ENCODE data around the gene DMD. TPM values are rescaled to one million over a fixed set of nuclear protein-coding genes. Genes with fewer than 3 reads are reported as not detected.

Gene DMD
- total and polyA plus RNA-seq, 2 of the 8 experiments (the other 6 are each of a cell fraction or from before 2014, with no cell fraction given): 4.8 to 7.4 TPM

DNA sequence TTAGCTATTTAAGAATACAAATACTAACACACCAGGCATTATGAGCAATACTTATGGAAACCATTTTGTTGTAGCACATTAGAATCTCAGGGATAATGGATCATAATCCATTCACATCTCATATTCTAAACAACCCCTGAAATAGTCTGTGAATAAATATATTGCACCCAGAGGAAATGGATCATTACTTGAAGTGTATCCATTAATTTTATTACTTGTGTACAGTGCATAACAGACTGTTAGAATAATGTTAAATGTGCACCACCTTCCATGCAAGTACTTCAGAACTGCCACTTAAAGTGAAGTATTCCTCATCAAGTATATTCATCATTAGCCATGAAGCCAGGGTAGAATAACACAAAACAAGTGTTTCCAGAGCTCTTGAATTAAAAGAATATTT lies 715.5 kb downstream of the DMD start:
- TF ChIP-seq HDAC6 (IDR thresholded peaks at IDR 0.05; ENCODE audit: low read depth, low read length): no peak
- no peak for TF ChIP-seq GTF2F1 (IDR thresholded peaks at IDR 0.05; ENCODE audit: borderline replicate concordance, low read depth, low read length)
- no peak for TF ChIP-seq CBX5 (IDR thresholded peaks at IDR 0.05; ENCODE audit: low read depth, low read length)
- TF ChIP-seq, protein P1, sequence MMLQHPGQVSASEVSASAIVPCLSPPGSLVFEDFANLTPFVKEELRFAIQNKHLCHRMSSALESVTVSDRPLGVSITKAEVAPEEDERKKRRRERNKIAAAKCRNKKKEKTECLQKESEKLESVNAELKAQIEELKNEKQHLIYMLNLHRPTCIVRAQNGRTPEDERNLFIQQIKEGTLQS (IDR thresholded peaks at IDR 0.05; ENCODE audit: insufficient read depth, low read depth, low read length): no peak
- TF ChIP-seq SP4 (IDR thresholded peaks at IDR 0.05; ENCODE audit: low read length): no peak
- no peak for TF ChIP-seq SIRT6 (IDR thresholded peaks at IDR 0.05; ENCODE audit: low read length)
- no peak for TF ChIP-seq RXRA (IDR thresholded peaks at IDR 0.05; ENCODE audit: insufficient read depth, low read depth, low read length)
- no peak for TF ChIP-seq YY1 (IDR thresholded peaks at IDR 0.05; ENCODE audit: low read depth, low read length)
- TF ChIP-seq KDM1A (IDR thresholded peaks at IDR 0.05; ENCODE audit: borderline replicate concordance, low read length): no peak
- no peak for TF ChIP-seq SRF (IDR thresholded peaks at IDR 0.05; ENCODE audit: low read depth, low read length)
- no peak for TF ChIP-seq CBX8 (IDR thresholded peaks at IDR 0.05; ENCODE audit: borderline replicate concordance, low read depth, low read length)
- TF ChIP-seq BCL11A (IDR thresholded peaks at IDR 0.05; ENCODE audit: low read depth in 2 of 2, low read length in 2 of 2): no peak
- TF ChIP-seq CREB1 (IDR thresholded peaks at IDR 0.05): no peak
- Histone ChIP-seq H3K9me3 (ENCODE audit: insufficient read depth in 2 of 2, low read depth in 1 of 2, low read length in 1 of 2) (no peaks in the 10 kb centered on the region), H4K5ac (ENCODE audit: insufficient read length, low read depth, low read length) (no peak overlapping the region), H3K23me2 (ENCODE audit: low read depth, low read length) (no peaks in the 10 kb centered on the region), H3K56ac (replicated peaks; ENCODE audit: insufficient read length, low read depth, low read length) (no peak overlapping the region), H2BK5ac (ENCODE audit: low read depth, low read length) (no peak overlapping the region), H3K79me2 (ENCODE audit: control insufficient read depth in 1 of 2, insufficient read depth in 2 of 2, low read length in 2 of 2) (no peaks in the 10 kb centered on the region), H3K9ac (replicated peaks in 1 of 4; ENCODE audit: extremely low read depth in 1 of 4, low read depth in 3 of 4, low read length in 3 of 4) (no peak overlapping the region), H2AK5ac (ENCODE audit: low read depth, low read length) (no peak overlapping the region), H2AFZ (ENCODE audit: low read length) (no peak overlapping the region), H2BK20ac (ENCODE audit: low read length) (no peak overlapping the region), H3K27ac (ENCODE audit: low read depth, low read length) (no peak overlapping the region), H2BK12ac (ENCODE audit: low read depth, low read length) (no peak overlapping the region), H3K4me2 (ENCODE audit: insufficient read depth in 1 of 2, low read depth in 2 of 2, low read length in 2 of 2) (no peak overlapping the region), H2BK15ac (ENCODE audit: low read length) (no peak overlapping the region), H3K4me3 (ENCODE audit: extremely low read depth in 1 of 4, insufficient read depth in 2 of 4, low read depth in 3 of 4, low read length in 4 of 4) (no peak overlapping the region), H3K27me3 (replicated peaks in 1 of 4; ENCODE audit: control insufficient read depth in 3 of 4, extremely low read depth in 1 of 4, insufficient read depth in 3 of 4, low read length in 3 of 4) (no peaks in the 10 kb centered on the region), H3K4me1 (replicated peaks in 1 of 4; ENCODE audit: control insufficient read depth in 3 of 4, insufficient read depth in 4 of 4, low read length in 3 of 4) (no peaks in the 10 kb centered on the region), H3K18ac (ENCODE audit: extremely low read depth, low read length) (no peak overlapping the region), H3K4ac (replicated peaks; ENCODE audit: insufficient read length, low read depth, low read length) (no peak overlapping the region), H4K91ac (replicated peaks; ENCODE audit: insufficient read length, low read length) (no peak overlapping the region), H4K20me1 (replicated peaks in 1 of 2; ENCODE audit: control insufficient read depth in 1 of 2, insufficient read depth in 2 of 2, low read length in 2 of 2) (no peaks in the 10 kb centered on the region), H2BK120ac (replicated peaks; ENCODE audit: low read depth, low read length) (no peak overlapping the region), H3K14ac (ENCODE audit: insufficient read length) (no peak overlapping the region), H3K79me1 (ENCODE audit: low read depth, low read length) (no peaks in the 10 kb centered on the region), H3K23ac (ENCODE audit: insufficient read length) (no peak overlapping the region), H4K8ac (ENCODE audit: extremely low read depth, insufficient read depth, low read length) (no peak overlapping the region), H3K36me3 (ENCODE audit: control insufficient read depth in 2 of 4, insufficient read depth in 4 of 4, low read length in 3 of 4) (no peaks in the 10 kb centered on the region)
- DNase-seq (ENCODE audit: low read depth in 1 of 2, low spot score in 2 of 2): no peak
- ChIA-PET POLR2A (ENCODE audit: partially characterized antibody) (no interaction called here), CTCF (ENCODE audit: partially characterized antibody) (no interaction called here)
- FAIRE-seq: no peak

Data from H1 (cell line).